WTC11 (cell line): ENCODE data around the gene CACNA1D. TPM values are rescaled to one million over a fixed set of nuclear protein-coding genes. Genes with fewer than 3 reads are reported as not detected.

Experiments
- ATAC-seq: fragments of 200-7000 bp; cut with Tn5 transposase; 2 replicates; pipeline ENCODE4 v1.10.0; 2021; ENCODE audit warnings: mild to moderate bottlenecking, moderate library complexity
- CTCF ChIA-PET: fragments of 300-600 bp; sonication (Branson Sonifier 250); formaldehyde crosslinking; loops from one replicate; lab custom pipeline; 2021; ENCODE audit warnings: antibody characterized with exemption; lab: Charles Lee
- POLR2A ChIA-PET: fragments of 350-600 bp; sonication (Branson Sonifier 250); formaldehyde crosslinking; loops from one replicate; lab custom pipeline; 2021; ENCODE audit warnings: antibody characterized with exemption; lab: Charles Lee
- DNase-seq: peaks from one replicate; pipeline ENCODE4 v3.0.0; 2021; ENCODE audit warnings: low spot score
- H3K27ac Mint-ChIP-seq: 2 replicates; pipeline ENCODE4 v1.8.0; 2021; ENCODE audit warnings: mixed read lengths
- H3K27me3 Mint-ChIP-seq: 2 replicates; pipeline ENCODE4 v1.8.0; 2021; ENCODE audit warnings: low read depth, mild to moderate bottlenecking, moderate library complexity, mixed read lengths
- H3K36me3 Mint-ChIP-seq: 2 replicates; pipeline ENCODE4 v1.8.0; 2021; ENCODE audit warnings: mixed read lengths
- H3K4me1 Mint-ChIP-seq: 2 replicates; pipeline ENCODE4 v1.8.0; 2022; ENCODE audit warnings: mixed read lengths
- H3K4me3 Mint-ChIP-seq: 2 replicates; pipeline ENCODE4 v1.8.0; 2021; ENCODE audit warnings: mild to moderate bottlenecking, moderate library complexity, mixed read lengths
- H3K9me3 Mint-ChIP-seq: 2 replicates; pipeline ENCODE4 v1.8.0; 2021; ENCODE audit warnings: mixed read lengths
- E2F1 ChIP-seq: sonication (generic); formaldehyde crosslinking; IDR thresholded peaks from 2 replicates; pipeline ENCODE4 v1.8.0; 2022; ENCODE audit warnings: mild to moderate bottlenecking, missing genetic modification reagents
- ELF4 ChIP-seq: sonication (generic); formaldehyde crosslinking; IDR thresholded peaks from 2 replicates; pipeline ENCODE4 v1.8.1; 2022; ENCODE audit warnings: low read depth, mild to moderate bottlenecking, moderate library complexity, missing genetic modification reagents
- FOXP4 ChIP-seq: sonication (generic); formaldehyde crosslinking; IDR thresholded peaks from 2 replicates; pipeline ENCODE4 v1.8.0; 2022; ENCODE audit warnings: mild to moderate bottlenecking, missing genetic modification reagents
- GABPB1 ChIP-seq: sonication (generic); formaldehyde crosslinking; IDR thresholded peaks from 2 replicates; pipeline ENCODE4 v1.8.1; 2023; ENCODE audit warnings: mild to moderate bottlenecking, missing genetic modification reagents
- IRF1 ChIP-seq: sonication (generic); formaldehyde crosslinking; IDR thresholded peaks from 2 replicates; pipeline ENCODE4 v1.8.0; 2023; ENCODE audit warnings: missing genetic modification reagents
- NR2C2 ChIP-seq: sonication (generic); formaldehyde crosslinking; IDR thresholded peaks from 2 replicates; pipeline ENCODE4 v1.8.0; 2022; ENCODE audit warnings: mild to moderate bottlenecking, missing genetic modification reagents
- SMAD4 ChIP-seq: sonication (generic); formaldehyde crosslinking; IDR thresholded peaks from 2 replicates; pipeline ENCODE4 v1.8.0; 2022; ENCODE audit warnings: mild to moderate bottlenecking, missing genetic modification reagents
- SOX15 ChIP-seq: fragments of 250-450 bp; sonication (Bioruptor Pico); IDR thresholded peaks from 2 replicates; pipeline ENCODE4 v1.9.0; 2021; ENCODE audit warnings: mild to moderate bottlenecking
- TCF7 ChIP-seq: sonication (generic); formaldehyde crosslinking; IDR thresholded peaks from 2 replicates; pipeline ENCODE4 v1.8.0; 2022; ENCODE audit warnings: mild to moderate bottlenecking, low read depth, missing genetic modification reagents, moderate library complexity
- ZBTB43 ChIP-seq: sonication (generic); formaldehyde crosslinking; IDR thresholded peaks from 2 replicates; pipeline ENCODE4 v1.8.1; 2023; ENCODE audit warnings: mild to moderate bottlenecking, missing genetic modification reagents
- ZNF263 ChIP-seq: sonication (generic); formaldehyde crosslinking; IDR thresholded peaks from 2 replicates; pipeline ENCODE4 v1.8.1; 2022; ENCODE audit warnings: low read depth, mild to moderate bottlenecking, moderate library complexity, missing genetic modification reagents
- ZNF281 ChIP-seq: sonication (generic); formaldehyde crosslinking; IDR thresholded peaks from 2 replicates; pipeline ENCODE4 v1.8.0; 2023; ENCODE audit warnings: mild to moderate bottlenecking, missing genetic modification reagents
- ZNF317 ChIP-seq: sonication (generic); formaldehyde crosslinking; IDR thresholded peaks from 2 replicates; pipeline ENCODE4 v1.8.1; 2023; ENCODE audit warnings: low read depth, mild to moderate bottlenecking, moderate library complexity, missing genetic modification reagents, borderline replicate concordance
- ZNF532 ChIP-seq: fragments of 250-450 bp; sonication (Bioruptor Pico); IDR thresholded peaks from 2 replicates; pipeline ENCODE4 v1.9.0; 2021; ENCODE audit warnings: mild to moderate bottlenecking, borderline replicate concordance
- ZSCAN18 ChIP-seq: fragments of 250-450 bp; sonication (Bioruptor Pico); IDR thresholded peaks from 2 replicates; pipeline ENCODE4 v2.1.2; 2022; ENCODE audit warnings: mild to moderate bottlenecking, moderate library complexity
- total RNA-seq: library from RNA; stranded (reverse); gene quantifications from 3 replicates; pipeline ENCODE4 v1.2.3, GENCODE V29; 2021

CACNA1D gene
- total RNA-seq, 1 experiment from 2014 or later: 2.3 TPM

GRCh38 chr3:53780806-53781205, 286.4 kb downstream of the CACNA1D start:
- CTCF ChIA-PET: no interaction called here
- ATAC-seq: no peak
- TF ChIP-seq FOXP4 (CRISPR knock-in tag): no peak
- TF ChIP-seq, all 79 proteins: peak for 0
- no peak overlapping the region for H3K4me3 Mint-ChIP-seq
- no peaks in the 10 kb centered on the region for H3K9me3 Mint-ChIP-seq
- H3K4me1 Mint-ChIP-seq: no peaks in the 10 kb centered on the region
- POLR2A ChIA-PET: interaction anchor here (0.7 kb wide), 1 partner anchor 12 kb away, joined by 3 read pairs; no protein-coding TSS in a partner anchor
- no peak overlapping the region for H3K27ac Mint-ChIP-seq
- no peaks in the 10 kb centered on the region for H3K36me3 Mint-ChIP-seq
- no peaks in the 10 kb centered on the region for H3K27me3 Mint-ChIP-seq
- no peak for DNase-seq

- TF ChIP-seq TCF7 (CRISPR knock-in tag) (no peak), ZNF263 (CRISPR knock-in tag) (no peak), SOX15 (no peak), ELF4 (CRISPR knock-in tag) (no peak), IRF1 (no peak), NR2C2 (no peak), ZNF532 (CRISPR knock-in tag) (no peak)
- no peak overlapping the region for H3K4me3 Mint-ChIP-seq
- no peaks in the 10 kb centered on the region for H3K27me3 Mint-ChIP-seq
- no peak overlapping the region for H3K27ac Mint-ChIP-seq
- CTCF ChIA-PET: no interaction called here
- ATAC-seq: no peak
- H3K4me1 Mint-ChIP-seq: peaks cover 8% of the 10 kb centered on the region
- POLR2A ChIA-PET: no interaction called here
- no peaks in the 10 kb centered on the region for H3K9me3 Mint-ChIP-seq
- no peaks in the 10 kb centered on the region for H3K36me3 Mint-ChIP-seq
- no peak for DNase-seq
Measured at GRCh38 chr3:53787016-53787415, 292.6 kb downstream of the CACNA1D start.

- H3K36me3 Mint-ChIP-seq: no peaks in the 10 kb centered on the region
- ATAC-seq: peak; percentile 47; the same call in 1 of the 2 replicates
- ChIA-PET POLR2A (interaction anchor here (0.6 kb wide), 1 partner anchor 66 kb away, joined by 3 read pairs; no protein-coding TSS in a partner anchor), CTCF (interaction anchor here (0.6 to 1.1 kb wide), 4 partner anchors 16 to 99 kb away, joined by 3 to 4 read pairs (median 3); no protein-coding TSS in a partner anchor)
- no peak overlapping the region for H3K4me3 Mint-ChIP-seq
- H3K9me3 Mint-ChIP-seq: no peaks in the 10 kb centered on the region
- no peak overlapping the region for H3K27ac Mint-ChIP-seq
- no peaks in the 10 kb centered on the region for H3K27me3 Mint-ChIP-seq
- DNase-seq: no peak
- peaks cover 8% of the 10 kb centered on the region for H3K4me1 Mint-ChIP-seq
- TF ChIP-seq ZSCAN18: no peak
- no peak for TF ChIP-seq GABPB1 (CRISPR knock-in tag)
- TF ChIP-seq SMAD4: no peak
- TF ChIP-seq ZNF281 (CRISPR knock-in tag): no peak
- no peak for TF ChIP-seq FOXP4 (CRISPR knock-in tag)
- TF ChIP-seq ZNF317 (CRISPR knock-in tag): no peak
- TF ChIP-seq E2F1 (CRISPR knock-in tag): no peak
- no peak for TF ChIP-seq ZBTB43 (CRISPR knock-in tag)
Measured at GRCh38 chr3:53788038-53788437, 293.6 kb downstream of the CACNA1D start.
